IMR-90 (cell line): Measurements from ENCODE around the gene DCLK1. TPM values are rescaled to one million over a fixed set of nuclear protein-coding genes. Genes with fewer than 3 reads are reported as not detected.

Experiments
- ATAC-seq: fragments of 200-7000 bp; cut with Tn5 transposase; 2 replicates; pipeline ENCODE4 v1.9.1; 2020; ENCODE audit warnings: low read depth, mild to moderate bottlenecking, moderate library complexity
- BruUV-seq: library from RNA; stranded (reverse); fragments of 400-500 nt; replicated peaks from 2 replicates; lab custom pipeline; 2021; lab: Mats Ljungman, UMichigan
- CTCF ChIA-PET: fragments of 300-600 bp; formaldehyde crosslinking; extraction: SDS; loops from one replicate; lab custom pipeline; 2021; ENCODE audit warnings: antibody characterized with exemption; lab: Yijun Ruan, JAX
- POLR2A ChIA-PET: fragments of 300-600 bp; sonication (Branson Sonifier 250); formaldehyde crosslinking; loops from one replicate; lab custom pipeline; 2022; ENCODE audit warnings: antibody characterized with exemption; ENCODE audit not compliant: unreplicated experiment; lab: Charles Lee
- DNase-seq: peaks from one replicate; pipeline ENCODE4 v3.0.0; 2013
- H2AFZ ChIP-seq: replicated peaks from 2 replicates; pipeline ENCODE3; 2013; ENCODE audit warnings: low read length, mild to moderate bottlenecking; ENCODE audit not compliant: poor library complexity
- H2AK5ac ChIP-seq: 2 replicates; pipeline ENCODE4 v1.6.1; 2013; ENCODE audit warnings: low read depth, low read length, inconsistent platforms
- H2AK9ac ChIP-seq: replicated peaks from 2 replicates; pipeline ENCODE3; 2013; ENCODE audit warnings: mild to moderate bottlenecking, low read depth, low read length, moderate library complexity; ENCODE audit not compliant: poor library complexity
- H2BK120ac ChIP-seq: 2 replicates; pipeline ENCODE4 v1.6.1; 2013; ENCODE audit warnings: low read depth, low read length, inconsistent platforms
- H2BK15ac ChIP-seq: 3 replicates; pipeline ENCODE4 v1.6.1; 2013; ENCODE audit warnings: low read depth, low read length, inconsistent platforms
- H2BK20ac ChIP-seq: 2 replicates; pipeline ENCODE4 v1.6.1; 2013; ENCODE audit warnings: low read depth, mild to moderate bottlenecking, inconsistent platforms, low read length, moderate library complexity
- H2BK5ac ChIP-seq: 2 replicates; pipeline ENCODE4 v1.6.1; 2013; ENCODE audit warnings: mild to moderate bottlenecking, low read depth, low read length, inconsistent platforms; ENCODE audit not compliant: poor library complexity, severe bottlenecking
- H3K14ac ChIP-seq: replicated peaks from 2 replicates; pipeline ENCODE4 v1.6.1; 2013; ENCODE audit warnings: low read depth, low read length, inconsistent platforms
- H3K18ac ChIP-seq: 2 replicates; pipeline ENCODE4 v1.6.1; 2013; ENCODE audit warnings: low read depth, low read length, control low read depth
- H3K23ac ChIP-seq: 2 replicates; pipeline ENCODE4 v1.6.1; 2013; ENCODE audit warnings: low read depth, low read length, inconsistent platforms
- H3K27ac ChIP-seq: 2 replicates; pipeline ENCODE4 v1.5.1; 2013; ENCODE audit warnings: mild to moderate bottlenecking, control low read depth, low read length; ENCODE audit not compliant: insufficient read depth
- H3K27me3 ChIP-seq: 2 replicates; pipeline ENCODE4 v1.6.1; 2013; ENCODE audit warnings: low read length; ENCODE audit not compliant: control insufficient read depth, insufficient read depth
- H3K36me3 ChIP-seq: 2 replicates; pipeline ENCODE4 v1.6.1; 2013; ENCODE audit warnings: low read length, mixed read lengths; ENCODE audit not compliant: control insufficient read depth, insufficient read depth
- H3K4ac ChIP-seq: 2 replicates; pipeline ENCODE4 v1.6.1; 2013; ENCODE audit warnings: low read depth, low read length, inconsistent platforms
- H3K4me1 ChIP-seq: 2 replicates; pipeline ENCODE4 v1.6.1; 2013; ENCODE audit warnings: low read length, mixed read lengths; ENCODE audit not compliant: control insufficient read depth, insufficient read depth
- H3K4me2 ChIP-seq: 2 replicates; pipeline ENCODE4 v1.6.1; 2013; ENCODE audit warnings: low read depth, mild to moderate bottlenecking, control low read depth, low read length, moderate library complexity
- H3K4me3 ChIP-seq: 2 replicates; pipeline ENCODE4 v1.5.1; 2013; ENCODE audit warnings: low read depth, mild to moderate bottlenecking, control low read depth, low read length, moderate library complexity; ENCODE audit not compliant: insufficient read depth
- H3K56ac ChIP-seq: 2 replicates; pipeline ENCODE4 v1.6.1; 2013; ENCODE audit warnings: low read length, inconsistent platforms; ENCODE audit not compliant: insufficient read depth; ENCODE audit errors: extremely low read depth
- H3K79me1 ChIP-seq, 2 experiments: 2 replicates each; pipeline ENCODE4 v1.6.1; 2013; ENCODE audit warnings: low read length in 2 of 2, inconsistent platforms in 1 of 2, low read depth in 1 of 2
- H3K9ac ChIP-seq: 2 replicates; pipeline ENCODE4 v1.6.1; 2013; ENCODE audit warnings: low read depth, low read length, control low read depth
- H3K9me1 ChIP-seq: 2 replicates; pipeline ENCODE4 v1.6.1; 2013; ENCODE audit warnings: low read length, inconsistent platforms; ENCODE audit not compliant: insufficient read depth
- H3K9me3 ChIP-seq: 2 replicates; pipeline ENCODE4 v1.6.1; 2013; ENCODE audit warnings: low read length; ENCODE audit not compliant: control insufficient read depth, insufficient read depth
- H4K20me1 ChIP-seq: 2 replicates; pipeline ENCODE4 v1.6.1; 2013; ENCODE audit warnings: low read length, inconsistent platforms; ENCODE audit not compliant: insufficient read depth
- H4K5ac ChIP-seq: 2 replicates; pipeline ENCODE4 v1.6.1; 2013; ENCODE audit warnings: mild to moderate bottlenecking, low read depth, low read length, control low read depth
- H4K8ac ChIP-seq, 2 experiments: 2 replicates each; pipeline ENCODE4 v1.6.1; 2013; ENCODE audit warnings: low read depth in 2 of 2, low read length in 2 of 2, control low read depth in 1 of 2, inconsistent platforms in 1 of 2
- H4K91ac ChIP-seq: 2 replicates; pipeline ENCODE4 v1.6.1; 2013; ENCODE audit warnings: low read depth, low read length, inconsistent platforms; ENCODE audit not compliant: insufficient read depth
- CHD1 ChIP-seq: IDR thresholded peaks from 2 replicates; pipeline ENCODE4 v1.6.1; 2012; ENCODE audit warnings: low read depth, low read length, improper control_type of control experiment
- CTCF ChIP-seq: conservative IDR thresholded peaks from 2 replicates; pipeline ENCODE4 v1.5.1; 2012; ENCODE audit warnings: mild to moderate bottlenecking, low read depth, low read length, improper control_type of control experiment
- ELK1 ChIP-seq: fragments of 150-350 bp; IDR thresholded peaks from 2 replicates; pipeline ENCODE4 v1.6.1; 2016; ENCODE audit warnings: low read depth, mild to moderate bottlenecking, low read length, moderate library complexity, borderline replicate concordance
- FOS ChIP-seq: fragments of 150-350 bp; IDR thresholded peaks from 2 replicates; pipeline ENCODE4 v1.6.1; 2016; ENCODE audit warnings: low read depth, low read length
- MAZ ChIP-seq: IDR thresholded peaks from 2 replicates; pipeline ENCODE4 v1.6.1; 2012; ENCODE audit warnings: low read depth, mild to moderate bottlenecking, low read length, improper control_type of control experiment, moderate library complexity, borderline replicate concordance
- MXI1 ChIP-seq: IDR thresholded peaks from 2 replicates; pipeline ENCODE4 v1.6.1; 2012; ENCODE audit warnings: low read depth, mild to moderate bottlenecking, low read length, moderate library complexity, borderline replicate concordance
- NFE2L2 ChIP-seq: fragments of 150-350 bp; IDR thresholded peaks from 2 replicates; pipeline ENCODE4 v1.6.1; 2016; ENCODE audit warnings: low read depth, mild to moderate bottlenecking, low read length
- WGBS, 2 experiments: methylation state at CpG; one replicate each; pipeline versions ENCODE4 v1.1.5 to v1.1.7; 2013; ENCODE audit warnings: missing lambda C conversion rate in 2 of 2; ENCODE audit not compliant: insufficient read length in 1 of 2; ENCODE audit errors: extremely low coverage in 2 of 2; 5-methylcytosine and 5-hydroxymethylcytosine counted together
- dilution Hi-C: fragments of 300-500 bp; cut with HindIII; formaldehyde crosslinking; loops from one replicate; pipeline ENCODE4 v1.14.3; 2018; ENCODE audit warnings: low sequenced_read_pairs; ENCODE audit not compliant: unreplicated experiment
- in situ Hi-C: fragments of 300-500 bp; cut with MboI; formaldehyde crosslinking; loops from 3 replicates; pipeline ENCODE4 v1.14.3; 2019; ENCODE audit warnings: low sequenced_read_pairs, inconsistent platforms, mixed read lengths
- intact Hi-C: fragments of 100-400 bp; cut with micrococcal nuclease; formaldehyde crosslinking; loops from 2 replicates; pipeline ENCODE4 v1.10.0; 2022
- polyA plus RNA-seq, 3 experiments: library from polyadenylated mRNA; depleted of rRNA; stranded (reverse); fragments of >200 nt; gene quantifications; 2 replicates each; pipeline ENCODE4 v1.2.3, GENCODE V29; 2012; ENCODE audit warnings: low replicate concordance in 1 of 3
- total RNA-seq: library from RNA; depleted of rRNA; stranded (reverse); fragments of >200 nt; gene quantifications from 2 replicates; pipeline ENCODE4 v1.2.3, GENCODE V29; 2012
- TF ChIP-seq, protein P1 (sequence below): fragments of 150-350 bp; IDR thresholded peaks from 2 replicates; pipeline ENCODE4 v1.6.1; 2017; ENCODE audit warnings: mild to moderate bottlenecking, antibody characterized with exemption, low read length, low read depth

Gene DCLK1
- total and polyA plus RNA-seq, 2 of the 4 experiments (the other 2 are of a cell fraction): under 0.01 to 0.02 TPM

DNA sequence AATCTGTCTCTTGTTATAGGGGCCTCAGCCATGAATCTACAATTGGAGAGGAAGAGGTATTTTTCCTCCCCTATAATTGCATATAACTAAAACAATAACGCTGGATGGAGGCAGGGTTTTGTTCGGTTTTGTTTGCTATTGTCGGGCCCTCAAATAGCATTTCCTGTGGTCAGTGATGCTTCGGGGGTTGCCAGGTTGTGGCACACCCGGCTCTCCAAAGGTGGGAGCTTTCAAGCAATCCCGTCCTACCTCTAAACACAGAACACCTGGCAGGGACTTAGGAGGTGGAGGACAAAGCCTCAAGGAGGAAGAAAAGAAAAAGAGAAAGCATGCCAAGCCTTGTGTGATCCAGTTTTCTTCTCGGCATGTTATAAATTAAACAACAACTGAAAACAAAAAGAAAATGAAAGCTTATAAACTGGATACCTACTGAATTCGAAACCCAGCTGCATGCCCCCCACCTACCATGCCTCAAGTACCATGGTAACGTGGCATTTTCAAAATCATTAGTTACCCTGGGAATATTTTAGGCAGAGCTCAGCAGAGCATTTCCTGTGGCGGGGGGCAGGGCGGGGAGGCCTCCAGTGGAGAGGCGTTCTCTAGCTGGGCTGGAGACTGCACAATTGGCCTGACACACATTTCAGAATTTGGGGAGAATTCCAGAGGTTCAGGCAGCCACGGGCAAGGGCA, 213.8 kb downstream of the DCLK1 start:
- no peak for TF ChIP-seq ELK1
- TF ChIP-seq MXI1: no peak
- no peak for TF ChIP-seq MAZ
- TF ChIP-seq, protein P1, sequence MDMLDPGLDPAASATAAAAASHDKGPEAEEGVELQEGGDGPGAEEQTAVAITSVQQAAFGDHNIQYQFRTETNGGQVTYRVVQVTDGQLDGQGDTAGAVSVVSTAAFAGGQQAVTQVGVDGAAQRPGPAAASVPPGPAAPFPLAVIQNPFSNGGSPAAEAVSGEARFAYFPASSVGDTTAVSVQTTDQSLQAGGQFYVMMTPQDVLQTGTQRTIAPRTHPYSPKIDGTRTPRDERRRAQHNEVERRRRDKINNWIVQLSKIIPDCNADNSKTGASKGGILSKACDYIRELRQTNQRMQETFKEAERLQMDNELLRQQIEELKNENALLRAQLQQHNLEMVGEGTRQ: no peak
- TF ChIP-seq CHD1: no peak
- TF ChIP-seq NFE2L2: no peak
- no peak for TF ChIP-seq CTCF
- no peak for TF ChIP-seq FOS
- peak overlapping the region; percentile 53; the same call in 1 of the 2 replicates for H3K27ac ChIP-seq
- ATAC-seq (peak; percentile 74), DNase-seq (no peak)
- no peak overlapping the region for H3K14ac ChIP-seq
- no peak overlapping the region for H3K56ac ChIP-seq
- H3K18ac ChIP-seq: peak overlapping the region; percentile 84
- H4K20me1 ChIP-seq: no peaks in the 10 kb centered on the region
- no CpG with 5 or more reads among the region's 13 CpGs for WGBS, 2 experiments
- H3K9me3 ChIP-seq: no peaks in the 10 kb centered on the region
- H3K4me2 ChIP-seq: peak overlapping the region; percentile 85
- peak overlapping the region; percentile 2; the same call in 1 of the 2 replicates for H2BK20ac ChIP-seq
- CTCF ChIA-PET: no interaction called here
- H4K5ac ChIP-seq: peak overlapping the region; percentile 26
- in situ Hi-C loops: no loop called here
- H2AK9ac ChIP-seq: no peak overlapping the region
- dilution Hi-C loops: no loop called here
- no peaks in the 10 kb centered on the region for H3K79me1 ChIP-seq
- intact Hi-C loops: no loop called here
- H3K4me1 ChIP-seq: peaks cover 6% of the 10 kb centered on the region
- H2BK15ac ChIP-seq: 0 out of 3 replicates have a peak overlapping the region, but pooled peaks have one; percentile 0
- H2AK5ac ChIP-seq: no peak overlapping the region
- no peaks in the 10 kb centered on the region for H3K27me3 ChIP-seq
- POLR2A ChIA-PET: no interaction called here
- no peak overlapping the region for H2BK5ac ChIP-seq
- H3K36me3 ChIP-seq: no peaks in the 10 kb centered on the region
- 0 out of 2 replicates have a peak overlapping the region, but pooled peaks have one; percentile 0 for H4K91ac ChIP-seq
- BruUV-seq: no TSS peak
- peak overlapping the region; percentile 27 to 32; a peak in 2 of 4 replicates for H4K8ac ChIP-seq
- peak overlapping the region; percentile 59 for H3K9ac ChIP-seq
- no peak overlapping the region for H3K23ac ChIP-seq
- no peak overlapping the region for H2AFZ ChIP-seq
- no peak overlapping the region for H3K4ac ChIP-seq
- H3K9me1 ChIP-seq: no peaks in the 10 kb centered on the region; the same call in 1 of the 2 replicates
- no peak overlapping the region for H3K4me3 ChIP-seq
- peak overlapping the region; percentile 7 for H2BK120ac ChIP-seq
